ENCODE results near the gene LIMCH1.

The LIMCH1 gene

GRCh38 chr4:41554905-41555304, 16.9 kb downstream of the LIMCH1 start:
- Histone ChIP-seq H3K27ac (ENCODE audit: insufficient read depth, low read length, poor library complexity, severe bottlenecking) (no peak overlapping the region), H3K9me3 (ENCODE audit: control insufficient read depth, low read length) (no peaks in the 10 kb centered on the region), H3K4me1 (ENCODE audit: control insufficient read depth, insufficient read depth, low read length, poor library complexity, severe bottlenecking) (no peaks in the 10 kb centered on the region), H3K27me3 (replicated peaks; ENCODE audit: control insufficient read depth, insufficient read depth, low read length, poor library complexity, severe bottlenecking) (no peaks in the 10 kb centered on the region), H3K36me3 (ENCODE audit: control insufficient read depth, insufficient read depth, low read length) (no peaks in the 10 kb centered on the region), H3K4me3 (ENCODE audit: insufficient read depth, low read depth, low read length, poor library complexity, severe bottlenecking) (no peak overlapping the region)
- DNase-seq: no peak

DNA sequence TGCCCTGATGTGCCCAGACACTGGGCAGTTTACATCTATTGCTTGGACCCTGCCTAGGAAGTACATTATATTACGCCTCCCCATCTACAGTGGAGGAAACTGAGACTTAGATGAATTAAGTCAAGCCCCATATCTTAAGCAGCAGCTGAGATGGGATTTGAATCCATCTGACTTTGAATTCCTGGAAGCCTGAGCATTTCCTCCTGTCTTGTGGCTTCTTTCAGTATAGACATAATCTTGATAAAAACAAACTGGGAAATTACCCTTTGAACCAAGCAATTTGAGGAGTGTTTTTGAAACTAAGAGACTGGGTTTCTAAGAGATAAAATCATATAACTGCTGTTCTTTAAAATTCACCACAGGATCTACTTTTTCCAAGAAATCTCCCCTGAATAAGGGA, 18.6 kb downstream of the LIMCH1 start:
- Histone ChIP-seq H3K27me3 (replicated peaks; ENCODE audit: control insufficient read depth, insufficient read depth, low read length, poor library complexity, severe bottlenecking) (no peaks in the 10 kb centered on the region), H3K4me1 (ENCODE audit: control insufficient read depth, insufficient read depth, low read length, poor library complexity, severe bottlenecking) (no peaks in the 10 kb centered on the region), H3K9me3 (ENCODE audit: control insufficient read depth, low read length) (no peaks in the 10 kb centered on the region), H3K36me3 (ENCODE audit: control insufficient read depth, insufficient read depth, low read length) (no peaks in the 10 kb centered on the region), H3K27ac (ENCODE audit: insufficient read depth, low read length, poor library complexity, severe bottlenecking) (no peak overlapping the region), H3K4me3 (ENCODE audit: insufficient read depth, low read depth, low read length, poor library complexity, severe bottlenecking) (no peak overlapping the region)
- no peak for DNase-seq

DNA sequence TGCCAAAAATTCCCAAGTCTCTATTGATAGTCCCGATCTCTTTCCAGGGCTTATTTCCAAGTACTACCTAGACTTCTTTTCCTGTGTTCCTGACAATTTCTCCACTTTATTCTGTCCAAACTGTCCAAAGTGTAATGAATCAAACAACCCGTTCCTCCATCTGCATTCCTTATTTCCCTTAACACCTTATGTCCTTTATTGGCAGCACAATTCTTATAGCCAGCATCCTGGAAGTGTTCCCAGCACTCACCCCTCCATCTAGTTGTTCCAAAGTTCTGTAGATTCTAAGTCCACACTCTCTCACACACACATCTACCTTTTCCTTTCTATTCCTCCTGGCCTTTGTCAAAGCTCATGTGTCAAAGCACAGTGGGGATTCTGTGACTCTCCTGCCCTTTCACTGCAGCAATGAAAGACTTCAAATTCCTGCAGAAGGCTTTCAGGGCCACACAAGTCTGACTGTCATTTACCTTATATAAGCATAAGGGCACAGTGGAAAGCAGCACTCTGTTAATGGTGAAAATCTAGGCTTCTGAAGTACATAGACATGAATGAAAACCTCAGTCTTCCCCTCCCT, 22.1 kb downstream of the LIMCH1 start:
- Histone ChIP-seq H3K27ac (ENCODE audit: insufficient read depth, low read length, poor library complexity, severe bottlenecking) (no peak overlapping the region), H3K4me1 (ENCODE audit: control insufficient read depth, insufficient read depth, low read length, poor library complexity, severe bottlenecking) (no peaks in the 10 kb centered on the region), H3K9me3 (ENCODE audit: control insufficient read depth, low read length) (no peaks in the 10 kb centered on the region), H3K27me3 (replicated peaks; ENCODE audit: control insufficient read depth, insufficient read depth, low read length, poor library complexity, severe bottlenecking) (no peaks in the 10 kb centered on the region), H3K36me3 (ENCODE audit: control insufficient read depth, insufficient read depth, low read length) (no peaks in the 10 kb centered on the region), H3K4me3 (ENCODE audit: insufficient read depth, low read depth, low read length, poor library complexity, severe bottlenecking) (no peak overlapping the region)
- no peak for DNase-seq

DNA sequence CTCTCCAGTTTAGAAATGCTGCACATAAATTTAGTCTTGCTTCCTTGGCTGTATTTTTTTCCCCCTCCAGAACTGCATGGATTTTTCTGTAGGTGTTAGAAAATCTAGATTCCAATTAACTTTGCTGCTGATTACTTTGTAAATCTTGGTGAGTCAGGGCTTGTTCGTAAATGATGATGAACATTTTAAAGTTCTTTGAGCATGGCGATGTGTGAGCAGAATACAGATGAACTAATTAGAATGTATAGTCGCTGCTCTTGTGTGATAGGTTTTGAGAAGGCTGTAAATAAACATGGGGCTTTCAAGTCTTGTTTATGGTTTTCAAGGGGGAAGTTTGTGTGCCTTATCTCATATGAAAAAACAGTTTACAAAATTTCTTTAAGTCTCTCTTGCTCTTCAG, 23.3 kb downstream of the LIMCH1 start:
- Histone ChIP-seq H3K4me3 (ENCODE audit: insufficient read depth, low read depth, low read length, poor library complexity, severe bottlenecking) (no peak overlapping the region), H3K36me3 (ENCODE audit: control insufficient read depth, insufficient read depth, low read length) (no peaks in the 10 kb centered on the region), H3K4me1 (ENCODE audit: control insufficient read depth, insufficient read depth, low read length, poor library complexity, severe bottlenecking) (no peaks in the 10 kb centered on the region), H3K27ac (ENCODE audit: insufficient read depth, low read length, poor library complexity, severe bottlenecking) (no peak overlapping the region), H3K9me3 (ENCODE audit: control insufficient read depth, low read length) (no peaks in the 10 kb centered on the region), H3K27me3 (replicated peaks; ENCODE audit: control insufficient read depth, insufficient read depth, low read length, poor library complexity, severe bottlenecking) (no peaks in the 10 kb centered on the region)
- DNase-seq: no peak

- Histone ChIP-seq H3K9me3 (ENCODE audit: control insufficient read depth, low read length) (no peaks in the 10 kb centered on the region), H3K27ac (ENCODE audit: insufficient read depth, low read length, poor library complexity, severe bottlenecking) (no peak overlapping the region), H3K4me1 (ENCODE audit: control insufficient read depth, insufficient read depth, low read length, poor library complexity, severe bottlenecking) (no peaks in the 10 kb centered on the region), H3K27me3 (replicated peaks; ENCODE audit: control insufficient read depth, insufficient read depth, low read length, poor library complexity, severe bottlenecking) (no peaks in the 10 kb centered on the region), H3K4me3 (ENCODE audit: insufficient read depth, low read depth, low read length, poor library complexity, severe bottlenecking) (no peak overlapping the region), H3K36me3 (ENCODE audit: control insufficient read depth, insufficient read depth, low read length) (no peaks in the 10 kb centered on the region)
- DNase-seq: no peak
These were observed 29.2 kb downstream of the LIMCH1 start for GRCh38 chr4:41567186-41567585.

DNA sequence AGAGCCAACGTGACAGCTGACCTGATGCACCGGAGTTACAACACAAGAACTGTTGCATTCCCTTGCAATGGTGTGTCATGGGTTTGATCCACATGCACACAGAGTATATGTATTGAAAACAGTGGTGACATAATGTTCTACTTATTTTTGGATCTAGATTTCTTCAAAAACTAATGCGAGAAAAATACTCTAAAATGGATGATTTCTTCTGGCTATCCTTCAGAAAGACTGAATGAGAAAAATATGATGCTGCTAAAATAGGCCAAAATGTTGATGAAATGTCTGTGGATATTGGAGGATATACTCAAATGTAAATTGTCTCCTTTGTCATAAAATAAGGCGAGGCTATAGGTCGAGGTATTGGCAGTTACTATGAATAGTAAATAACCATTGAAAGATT, 30.4 kb downstream of the LIMCH1 start:
- H3K4me1 ChIP-seq (ENCODE audit: control insufficient read depth, insufficient read depth, low read length, poor library complexity, severe bottlenecking): no peaks in the 10 kb centered on the region
- H3K4me3 ChIP-seq (ENCODE audit: insufficient read depth, low read depth, low read length, poor library complexity, severe bottlenecking): no peak overlapping the region
- H3K9me3 ChIP-seq (ENCODE audit: control insufficient read depth, low read length): no peaks in the 10 kb centered on the region
- H3K27ac ChIP-seq (ENCODE audit: insufficient read depth, low read length, poor library complexity, severe bottlenecking): no peak overlapping the region
- no peaks in the 10 kb centered on the region for H3K27me3 ChIP-seq (replicated peaks; ENCODE audit: control insufficient read depth, insufficient read depth, low read length, poor library complexity, severe bottlenecking)
- H3K36me3 ChIP-seq (ENCODE audit: control insufficient read depth, insufficient read depth, low read length): no peaks in the 10 kb centered on the region
- no peak for DNase-seq

- Histone ChIP-seq H3K27me3 (replicated peaks; ENCODE audit: control insufficient read depth, insufficient read depth, low read length, poor library complexity, severe bottlenecking) (no peaks in the 10 kb centered on the region), H3K27ac (ENCODE audit: insufficient read depth, low read length, poor library complexity, severe bottlenecking) (no peak overlapping the region), H3K36me3 (ENCODE audit: control insufficient read depth, insufficient read depth, low read length) (no peaks in the 10 kb centered on the region), H3K4me3 (ENCODE audit: insufficient read depth, low read depth, low read length, poor library complexity, severe bottlenecking) (no peak overlapping the region), H3K4me1 (ENCODE audit: control insufficient read depth, insufficient read depth, low read length, poor library complexity, severe bottlenecking) (no peaks in the 10 kb centered on the region), H3K9me3 (ENCODE audit: control insufficient read depth, low read length) (no peaks in the 10 kb centered on the region)
- no peak for DNase-seq
These were observed 32.0 kb downstream of the LIMCH1 start for GRCh38 chr4:41569961-41570360.

- Histone ChIP-seq H3K4me3 (ENCODE audit: insufficient read depth, low read depth, low read length, poor library complexity, severe bottlenecking) (no peak overlapping the region), H3K27me3 (replicated peaks; ENCODE audit: control insufficient read depth, insufficient read depth, low read length, poor library complexity, severe bottlenecking) (no peaks in the 10 kb centered on the region), H3K9me3 (ENCODE audit: control insufficient read depth, low read length) (no peaks in the 10 kb centered on the region), H3K36me3 (ENCODE audit: control insufficient read depth, insufficient read depth, low read length) (no peaks in the 10 kb centered on the region), H3K27ac (ENCODE audit: insufficient read depth, low read length, poor library complexity, severe bottlenecking) (no peak overlapping the region), H3K4me1 (ENCODE audit: control insufficient read depth, insufficient read depth, low read length, poor library complexity, severe bottlenecking) (no peaks in the 10 kb centered on the region)
- no peak for DNase-seq
These were observed 33.5 kb downstream of the LIMCH1 start for GRCh38 chr4:41571422-41571821.

DNA sequence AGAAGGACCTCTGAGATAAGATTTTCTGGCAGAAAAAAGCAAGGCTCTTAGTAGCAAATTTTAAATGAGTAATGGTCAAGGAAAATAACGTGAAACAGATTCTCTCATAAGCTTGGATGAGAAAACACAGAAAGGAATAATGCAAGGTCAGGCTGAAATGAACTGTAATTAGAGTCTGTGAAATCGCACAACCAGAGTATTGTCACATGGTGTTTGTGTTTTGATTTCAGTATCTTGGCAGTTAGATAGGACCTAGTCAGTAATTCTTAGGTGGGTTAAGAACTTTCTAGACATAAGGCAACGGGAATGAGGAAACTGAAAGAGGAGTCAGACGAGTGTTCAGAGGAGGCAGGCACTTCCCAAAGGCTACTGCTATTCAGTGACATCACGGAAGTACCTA, 34.6 kb downstream of the LIMCH1 start:
- no peaks in the 10 kb centered on the region for H3K36me3 ChIP-seq (ENCODE audit: control insufficient read depth, insufficient read depth, low read length)
- no peak for DNase-seq
- no peaks in the 10 kb centered on the region for H3K4me1 ChIP-seq (ENCODE audit: control insufficient read depth, insufficient read depth, low read length, poor library complexity, severe bottlenecking)
- H3K27ac ChIP-seq (ENCODE audit: insufficient read depth, low read length, poor library complexity, severe bottlenecking): no peak overlapping the region
- H3K9me3 ChIP-seq (ENCODE audit: control insufficient read depth, low read length): no peaks in the 10 kb centered on the region
- H3K27me3 ChIP-seq (replicated peaks; ENCODE audit: control insufficient read depth, insufficient read depth, low read length, poor library complexity, severe bottlenecking): no peaks in the 10 kb centered on the region
- H3K4me3 ChIP-seq (ENCODE audit: insufficient read depth, low read depth, low read length, poor library complexity, severe bottlenecking): no peak overlapping the region

GRCh38 chr4:41572956-41573355, 35.0 kb downstream of the LIMCH1 start:
- no peak overlapping the region for H3K27ac ChIP-seq (ENCODE audit: insufficient read depth, low read length, poor library complexity, severe bottlenecking)
- H3K9me3 ChIP-seq (ENCODE audit: control insufficient read depth, low read length): no peaks in the 10 kb centered on the region
- no peaks in the 10 kb centered on the region for H3K27me3 ChIP-seq (replicated peaks; ENCODE audit: control insufficient read depth, insufficient read depth, low read length, poor library complexity, severe bottlenecking)
- no peaks in the 10 kb centered on the region for H3K4me1 ChIP-seq (ENCODE audit: control insufficient read depth, insufficient read depth, low read length, poor library complexity, severe bottlenecking)
- H3K36me3 ChIP-seq (ENCODE audit: control insufficient read depth, insufficient read depth, low read length): no peaks in the 10 kb centered on the region
- DNase-seq: no peak
- no peak overlapping the region for H3K4me3 ChIP-seq (ENCODE audit: insufficient read depth, low read depth, low read length, poor library complexity, severe bottlenecking)
